ENCODE measurements around the gene ZNF451.

DNA sequence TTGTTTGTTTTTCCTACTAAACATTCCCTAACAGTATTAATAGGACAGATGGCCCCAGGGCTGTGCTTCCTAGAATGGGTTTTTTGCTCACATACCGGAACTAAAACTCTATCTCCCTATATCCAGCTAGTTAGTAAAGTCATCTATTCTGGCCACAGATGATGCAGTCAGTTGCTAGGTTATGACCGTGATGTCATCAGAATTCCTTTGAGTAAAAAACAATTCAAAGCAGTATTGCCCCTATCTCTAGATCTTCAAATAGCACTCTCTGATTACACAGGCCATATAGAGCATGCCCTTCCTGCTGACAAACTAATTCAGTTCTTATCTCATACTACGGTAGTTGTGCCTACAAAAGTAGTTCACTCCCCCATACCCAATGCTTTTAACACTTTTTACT, 17.9 kb upstream of the ZNF451 start:
- TF ChIP-seq, protein P1, sequence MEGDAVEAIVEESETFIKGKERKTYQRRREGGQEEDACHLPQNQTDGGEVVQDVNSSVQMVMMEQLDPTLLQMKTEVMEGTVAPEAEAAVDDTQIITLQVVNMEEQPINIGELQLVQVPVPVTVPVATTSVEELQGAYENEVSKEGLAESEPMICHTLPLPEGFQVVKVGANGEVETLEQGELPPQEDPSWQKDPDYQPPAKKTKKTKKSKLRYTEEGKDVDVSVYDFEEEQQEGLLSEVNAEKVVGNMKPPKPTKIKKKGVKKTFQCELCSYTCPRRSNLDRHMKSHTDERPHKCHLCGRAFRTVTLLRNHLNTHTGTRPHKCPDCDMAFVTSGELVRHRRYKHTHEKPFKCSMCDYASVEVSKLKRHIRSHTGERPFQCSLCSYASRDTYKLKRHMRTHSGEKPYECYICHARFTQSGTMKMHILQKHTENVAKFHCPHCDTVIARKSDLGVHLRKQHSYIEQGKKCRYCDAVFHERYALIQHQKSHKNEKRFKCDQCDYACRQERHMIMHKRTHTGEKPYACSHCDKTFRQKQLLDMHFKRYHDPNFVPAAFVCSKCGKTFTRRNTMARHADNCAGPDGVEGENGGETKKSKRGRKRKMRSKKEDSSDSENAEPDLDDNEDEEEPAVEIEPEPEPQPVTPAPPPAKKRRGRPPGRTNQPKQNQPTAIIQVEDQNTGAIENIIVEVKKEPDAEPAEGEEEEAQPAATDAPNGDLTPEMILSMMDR (IDR thresholded peaks at IDR 0.05; ENCODE audit: poor library complexity), result no peak
- TF ChIP-seq EZH2phosphoT487 (IDR thresholded peaks at IDR 0.05; ENCODE audit: low read depth, severe bottlenecking, unreplicated experiment), result no peak

Data from hepatocyte (in vitro differentiated cells).